ENCODE results near the gene DAAM2.

Gene DAAM2

DNA sequence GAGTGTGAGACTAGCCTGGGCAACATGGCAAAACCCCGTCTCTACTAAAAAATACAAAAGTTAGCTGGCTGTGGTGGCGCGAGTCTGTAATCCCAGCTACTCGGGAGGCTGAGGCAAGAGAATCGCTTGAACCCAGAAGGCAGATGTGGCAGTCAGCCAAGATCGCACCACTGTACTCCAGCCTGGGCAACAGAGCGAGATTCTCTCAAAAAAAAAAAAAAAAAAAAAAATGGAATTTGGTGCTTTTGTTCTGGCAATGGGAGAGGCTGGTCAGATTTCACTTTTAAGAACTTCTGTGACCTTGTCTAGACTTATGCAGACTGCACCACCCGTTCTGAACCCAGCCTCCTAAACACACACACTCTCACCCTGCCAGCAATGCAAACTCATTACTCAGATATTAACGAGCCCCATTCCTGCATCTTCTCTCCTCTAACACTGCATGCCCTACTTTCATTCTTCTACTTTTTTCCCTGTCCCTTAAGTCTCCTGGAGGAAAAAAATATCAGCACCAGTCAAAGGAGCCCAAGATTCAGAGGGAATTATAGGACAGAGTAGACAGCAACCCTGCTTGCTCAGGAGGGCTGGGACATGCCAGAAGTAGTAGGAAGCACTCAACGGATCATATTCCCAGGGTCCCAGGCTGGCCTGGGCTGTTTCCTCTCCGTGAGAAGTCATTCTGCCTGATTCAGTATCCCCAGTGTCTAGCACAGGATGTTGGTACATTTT lies 137.7 kb downstream of the DAAM2 start:
- no peak for DNase-seq (ENCODE audit: low read depth)
- in situ Hi-C loops (cut with HindIII; ENCODE audit: low sequenced_read_pairs) = no loop called here
- TF ChIP-seq, protein P1, sequence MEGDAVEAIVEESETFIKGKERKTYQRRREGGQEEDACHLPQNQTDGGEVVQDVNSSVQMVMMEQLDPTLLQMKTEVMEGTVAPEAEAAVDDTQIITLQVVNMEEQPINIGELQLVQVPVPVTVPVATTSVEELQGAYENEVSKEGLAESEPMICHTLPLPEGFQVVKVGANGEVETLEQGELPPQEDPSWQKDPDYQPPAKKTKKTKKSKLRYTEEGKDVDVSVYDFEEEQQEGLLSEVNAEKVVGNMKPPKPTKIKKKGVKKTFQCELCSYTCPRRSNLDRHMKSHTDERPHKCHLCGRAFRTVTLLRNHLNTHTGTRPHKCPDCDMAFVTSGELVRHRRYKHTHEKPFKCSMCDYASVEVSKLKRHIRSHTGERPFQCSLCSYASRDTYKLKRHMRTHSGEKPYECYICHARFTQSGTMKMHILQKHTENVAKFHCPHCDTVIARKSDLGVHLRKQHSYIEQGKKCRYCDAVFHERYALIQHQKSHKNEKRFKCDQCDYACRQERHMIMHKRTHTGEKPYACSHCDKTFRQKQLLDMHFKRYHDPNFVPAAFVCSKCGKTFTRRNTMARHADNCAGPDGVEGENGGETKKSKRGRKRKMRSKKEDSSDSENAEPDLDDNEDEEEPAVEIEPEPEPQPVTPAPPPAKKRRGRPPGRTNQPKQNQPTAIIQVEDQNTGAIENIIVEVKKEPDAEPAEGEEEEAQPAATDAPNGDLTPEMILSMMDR (IDR thresholded peaks at IDR 0.05; ENCODE audit: low read depth, low read length, missing control alignments) = no peak
- H3K4me3 ChIP-seq (ENCODE audit: low read depth, low read length) = no peak overlapping the region

DNA sequence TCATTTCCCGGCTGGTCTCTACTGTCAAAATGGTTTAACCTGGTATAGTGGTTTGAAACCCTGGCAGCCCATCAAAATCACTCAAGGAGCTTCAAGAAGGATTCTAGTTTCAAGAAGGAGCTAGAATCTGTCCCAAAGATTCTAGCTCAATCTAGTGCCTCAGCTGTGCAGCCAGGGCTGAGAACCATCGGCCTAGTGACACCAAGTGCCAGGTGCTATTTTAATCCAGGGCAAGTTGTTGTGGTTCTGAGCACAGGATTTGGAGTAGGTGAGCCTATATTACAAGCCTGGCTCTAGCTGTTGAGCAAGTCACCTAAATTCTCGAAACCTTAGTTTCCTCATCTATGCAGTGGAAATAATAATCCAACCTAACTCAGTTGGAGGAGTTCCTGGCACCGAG lies 138.4 kb downstream of the DAAM2 start:
- in situ Hi-C loops (cut with HindIII; ENCODE audit: low sequenced_read_pairs) = no loop called here
- H3K4me3 ChIP-seq (ENCODE audit: low read depth, low read length) = no peak overlapping the region

DNA sequence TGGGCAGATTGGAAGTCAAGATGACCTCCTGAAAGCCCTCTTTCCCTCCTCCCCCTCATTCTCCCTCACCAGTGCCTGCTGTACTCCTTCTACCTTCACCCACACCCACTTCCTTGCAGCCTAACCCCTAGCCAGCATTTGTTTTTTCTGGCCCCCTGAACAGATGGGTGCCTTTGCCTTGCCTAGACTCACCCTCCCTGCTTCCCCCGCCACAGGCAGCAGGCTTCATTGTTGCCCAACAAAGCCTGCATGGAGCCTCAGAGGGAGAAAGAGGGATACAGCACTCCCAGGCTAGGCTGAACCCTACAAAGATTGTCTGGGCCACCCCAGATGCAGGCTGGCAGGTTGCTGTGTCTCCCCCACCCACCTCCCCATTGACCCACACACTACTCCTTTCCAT lies 139.4 kb downstream of the DAAM2 start:
- TF ChIP-seq, protein P1 (IDR thresholded peaks at IDR 0.05; ENCODE audit: low read depth, low read length, missing control alignments) = no peak
- H3K4me3 ChIP-seq (ENCODE audit: low read depth, low read length) = no peak overlapping the region
- DNase-seq (ENCODE audit: low read depth) = no peak
- in situ Hi-C loops (cut with HindIII; ENCODE audit: low sequenced_read_pairs) = no loop called here

More for the DNA sequence above, 138.4 kb downstream of the DAAM2 start:
- DNase-seq (ENCODE audit: low read depth) = no peak
- TF ChIP-seq, protein P1 (IDR thresholded peaks at IDR 0.05; ENCODE audit: low read depth, low read length, missing control alignments) = no peak

DNA sequence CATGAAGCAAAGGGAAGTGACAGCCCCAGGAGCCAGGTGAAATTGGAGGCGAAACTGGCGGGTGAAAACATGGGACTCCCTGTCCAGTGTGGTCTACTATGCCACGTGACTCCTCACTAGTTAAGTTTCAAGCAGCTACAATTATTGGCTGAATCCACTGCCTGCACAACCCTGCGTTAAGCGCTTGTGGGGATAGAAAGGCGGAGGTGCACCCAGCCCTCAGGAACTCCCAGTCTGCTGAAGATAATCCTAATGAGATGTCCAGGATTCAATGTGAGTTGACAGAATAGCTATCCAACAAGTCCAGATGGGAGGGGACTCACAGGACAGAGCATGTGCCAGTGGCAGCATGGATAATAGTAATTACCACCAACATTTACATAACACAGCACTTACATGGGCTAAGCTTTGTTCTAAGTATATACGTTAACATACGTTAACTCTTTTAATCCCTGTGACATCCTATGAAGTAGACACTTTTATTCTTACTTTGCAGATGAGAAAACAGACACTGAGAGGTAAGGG lies 140.3 kb downstream of the DAAM2 start:
- no peak for DNase-seq (ENCODE audit: low read depth)
- in situ Hi-C loops (cut with HindIII; ENCODE audit: low sequenced_read_pairs) = no loop called here
- no peak overlapping the region for H3K4me3 ChIP-seq (ENCODE audit: low read depth, low read length)
- TF ChIP-seq, protein P1 (IDR thresholded peaks at IDR 0.05; ENCODE audit: low read depth, low read length, missing control alignments) = no peak

DNA sequence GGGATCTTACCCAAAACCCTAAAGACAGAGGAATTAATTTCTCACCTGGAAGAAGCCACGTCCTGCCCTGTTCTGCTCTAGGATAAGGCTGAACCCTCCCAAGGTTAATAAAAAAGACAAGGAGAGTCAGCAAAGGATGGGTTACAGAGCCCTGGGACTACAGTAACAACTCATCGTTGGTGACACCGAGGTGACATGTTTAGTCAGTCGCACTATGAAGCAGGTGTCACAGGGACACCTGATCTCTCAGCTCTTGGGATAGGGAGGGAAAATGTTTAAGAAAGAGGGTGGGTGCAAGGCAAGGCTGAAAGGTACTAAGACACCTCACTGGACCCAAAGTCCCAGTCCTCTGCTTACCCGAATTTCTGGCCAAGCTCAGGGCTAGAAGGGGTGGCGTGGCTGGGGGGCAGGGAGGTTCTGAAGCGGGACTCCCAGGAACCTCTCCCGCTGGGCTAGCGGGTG lies 141.5 kb downstream of the DAAM2 start:
- peak overlapping the region; percentile 71 for H3K4me3 ChIP-seq (ENCODE audit: low read depth, low read length)
- in situ Hi-C loops (cut with HindIII; ENCODE audit: low sequenced_read_pairs) = no loop called here
- TF ChIP-seq, protein P1 (IDR thresholded peaks at IDR 0.05; ENCODE audit: low read depth, low read length, missing control alignments) = no peak
- no peak for DNase-seq (ENCODE audit: low read depth)

DNA sequence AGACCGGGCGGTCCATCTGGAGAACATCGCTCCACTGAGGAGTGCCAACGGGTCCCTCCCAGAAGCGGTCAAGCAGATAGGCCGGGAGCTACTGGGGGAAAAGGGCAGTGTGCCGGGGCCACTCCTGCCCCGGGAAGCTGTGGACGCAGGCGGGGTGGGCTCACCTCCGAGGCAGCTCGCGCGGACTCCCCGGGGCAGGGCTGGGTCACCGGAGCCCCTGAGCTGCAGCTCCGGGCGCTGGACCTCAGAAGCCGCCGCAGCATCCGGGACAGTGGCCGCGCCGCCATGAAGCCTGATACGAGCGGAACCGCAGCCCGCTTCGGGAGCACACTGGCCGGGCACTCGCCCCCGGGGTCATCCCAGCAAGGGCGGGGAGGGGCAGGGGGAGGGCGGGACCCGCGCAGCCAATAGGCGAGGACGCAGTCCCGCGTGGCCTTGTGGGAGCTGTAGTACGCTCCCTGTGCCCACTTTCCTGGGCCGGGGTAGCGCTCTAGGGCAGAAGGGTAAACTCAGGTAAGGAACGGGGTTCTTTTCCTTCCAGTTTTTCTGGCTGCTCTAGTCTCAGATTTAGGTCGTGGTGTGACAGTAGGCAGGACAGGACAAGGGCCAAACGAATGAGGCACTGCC lies 142.1 kb downstream of the DAAM2 start, which contains the start of gene MOCS1:
Gene MOCS1 (minus strand): TSS at position 332 of the 627 bp plus-strand sequence. CDS start 45 bp downstream, at position 287.
- no peak for DNase-seq (ENCODE audit: low read depth)
- TF ChIP-seq, protein P1 (IDR thresholded peaks at IDR 0.05; ENCODE audit: low read depth, low read length, missing control alignments) = no peak
- in situ Hi-C loops (cut with HindIII; ENCODE audit: low sequenced_read_pairs) = no loop called here
- H3K4me3 ChIP-seq (ENCODE audit: low read depth, low read length) = peak within 1 kb of the TSS; percentile 71

Measured in astrocyte of the cerebellum (primary cell).